GM12874 (cell line): ENCODE results near the gene CATSPERD.

Source experiments
- TF ChIP-seq, protein P1 (sequence below): IDR thresholded peaks from 2 replicates; pipeline ENCODE4 v1.5.1; 2011; ENCODE audit warnings: low read depth, mild to moderate bottlenecking, control low read depth, low read length, moderate library complexity; ENCODE audit not compliant: insufficient read depth

CATSPERD gene

GRCh38 chr19:5792224-5792623 lies 71.8 kb downstream of the CATSPERD start:
- TF ChIP-seq, protein P1, sequence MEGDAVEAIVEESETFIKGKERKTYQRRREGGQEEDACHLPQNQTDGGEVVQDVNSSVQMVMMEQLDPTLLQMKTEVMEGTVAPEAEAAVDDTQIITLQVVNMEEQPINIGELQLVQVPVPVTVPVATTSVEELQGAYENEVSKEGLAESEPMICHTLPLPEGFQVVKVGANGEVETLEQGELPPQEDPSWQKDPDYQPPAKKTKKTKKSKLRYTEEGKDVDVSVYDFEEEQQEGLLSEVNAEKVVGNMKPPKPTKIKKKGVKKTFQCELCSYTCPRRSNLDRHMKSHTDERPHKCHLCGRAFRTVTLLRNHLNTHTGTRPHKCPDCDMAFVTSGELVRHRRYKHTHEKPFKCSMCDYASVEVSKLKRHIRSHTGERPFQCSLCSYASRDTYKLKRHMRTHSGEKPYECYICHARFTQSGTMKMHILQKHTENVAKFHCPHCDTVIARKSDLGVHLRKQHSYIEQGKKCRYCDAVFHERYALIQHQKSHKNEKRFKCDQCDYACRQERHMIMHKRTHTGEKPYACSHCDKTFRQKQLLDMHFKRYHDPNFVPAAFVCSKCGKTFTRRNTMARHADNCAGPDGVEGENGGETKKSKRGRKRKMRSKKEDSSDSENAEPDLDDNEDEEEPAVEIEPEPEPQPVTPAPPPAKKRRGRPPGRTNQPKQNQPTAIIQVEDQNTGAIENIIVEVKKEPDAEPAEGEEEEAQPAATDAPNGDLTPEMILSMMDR = no peak

GRCh38 chr19:5793188-5793587 lies 72.8 kb downstream of the CATSPERD start:
- TF ChIP-seq, protein P1 = no peak

- TF ChIP-seq, protein P1 = no peak
Observed at GRCh38 chr19:5795382-5795919, 75.0 kb downstream of the CATSPERD start.

GRCh38 chr19:5798244-5798643 lies 77.8 kb downstream of the CATSPERD start:
- TF ChIP-seq, protein P1 = no peak

DNA sequence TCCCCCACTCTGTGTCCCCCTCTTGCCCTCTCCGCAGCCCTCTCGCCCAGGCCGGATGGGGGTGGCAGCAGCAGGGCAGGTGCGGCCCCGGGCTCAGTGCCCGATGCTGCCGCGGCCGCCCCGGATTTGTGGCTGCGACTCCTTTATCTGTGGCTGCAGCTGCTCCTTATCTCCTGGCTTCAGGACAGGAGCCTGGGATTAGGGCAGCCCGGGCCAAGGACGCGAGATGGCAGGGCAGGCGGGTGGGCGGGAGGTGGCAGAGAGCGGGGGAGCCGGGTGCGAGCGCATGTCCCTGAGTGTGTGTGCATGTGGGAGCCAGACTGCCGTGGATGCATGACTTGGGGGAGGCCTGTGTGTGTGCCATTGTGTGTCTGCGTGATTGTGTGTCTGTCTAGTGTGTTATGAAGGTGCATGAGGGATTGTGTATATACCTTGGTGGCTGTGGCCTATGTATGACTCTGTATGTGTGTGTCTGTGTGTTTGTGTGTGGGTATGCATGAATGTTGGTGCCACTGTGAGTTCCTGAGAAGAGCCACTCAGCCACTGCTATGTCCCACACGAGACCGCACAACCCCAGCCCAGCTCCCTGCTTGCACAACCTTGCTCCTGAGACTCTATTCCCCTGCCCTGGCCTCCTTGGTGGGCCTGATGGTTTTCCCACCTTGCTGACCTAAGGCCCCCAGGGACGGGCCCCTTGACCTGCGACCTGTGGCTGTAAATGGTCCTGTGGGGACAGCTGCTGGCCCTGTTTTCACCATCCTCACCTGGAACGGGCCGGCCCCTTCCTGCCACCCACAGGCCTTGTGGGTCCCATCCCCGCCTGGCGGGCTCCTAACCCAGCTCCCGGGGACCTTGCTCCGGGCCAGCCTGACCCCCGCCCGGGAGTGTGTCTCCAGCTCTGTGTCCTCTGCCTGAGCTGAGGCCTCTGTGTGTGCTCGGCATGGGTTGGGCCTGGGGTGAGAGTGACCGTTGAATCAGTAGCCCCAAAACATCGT lies 79.1 kb downstream of the CATSPERD start:
- TF ChIP-seq, protein P1 = no peak

DNA sequence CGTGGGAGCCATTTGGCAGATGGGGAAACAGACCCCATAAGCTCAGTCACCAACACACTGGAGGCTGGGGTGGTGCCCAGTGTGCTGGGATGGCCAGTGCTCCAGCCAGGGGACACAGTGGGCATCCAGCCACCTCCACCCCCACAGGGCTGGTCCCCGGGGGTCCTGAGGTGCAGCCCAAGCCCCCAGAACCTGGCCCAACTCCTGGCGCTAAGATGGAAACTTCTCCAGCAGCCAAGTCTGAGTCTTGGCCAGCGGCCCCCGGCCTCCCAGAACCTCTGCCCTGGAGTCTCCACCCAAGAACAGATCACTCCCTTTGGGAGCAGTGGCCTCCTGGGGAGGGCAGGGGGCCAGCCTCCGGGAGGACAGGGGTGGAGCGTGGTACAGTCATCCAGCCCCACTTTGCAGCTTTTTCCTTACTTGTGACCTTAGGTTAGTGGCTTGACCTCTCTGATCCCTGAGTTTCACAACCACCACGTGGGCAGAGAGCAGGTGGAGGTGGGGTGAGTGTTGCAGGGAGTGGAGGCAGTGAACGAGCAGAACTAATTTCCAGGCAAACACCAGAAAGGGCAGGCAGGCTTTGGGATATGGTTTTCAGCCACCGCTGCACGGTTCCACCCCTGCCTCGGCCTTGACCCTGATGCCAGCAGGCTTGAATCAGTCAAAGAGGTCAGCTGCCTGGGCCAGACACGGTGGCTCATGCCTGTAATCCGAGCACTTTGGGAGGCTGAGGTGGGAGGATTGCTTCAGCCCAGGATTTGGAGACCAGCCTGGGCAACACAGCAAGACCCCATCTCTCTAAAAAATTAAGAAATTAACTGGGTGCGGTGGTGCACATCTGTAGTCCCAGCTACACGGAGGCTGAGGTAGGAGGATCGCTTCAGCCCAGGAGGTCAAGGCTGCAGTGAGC lies 80.2 kb downstream of the CATSPERD start:
- TF ChIP-seq, protein P1 = no peak
